GM12892 (cell line): Measurements from ENCODE around the gene UGT2B7. TPM values are rescaled to one million over a fixed set of nuclear protein-coding genes. Genes with fewer than 3 reads are reported as not detected.
"Not testable (repeated sequence)": the region's sequence is repeated elsewhere in the genome, so short reads cannot be mapped to it uniquely, and the experiment has no call there.

Source experiments
- DNase-seq: peaks from one replicate; pipeline ENCODE4 v3.0.0; 2011; ENCODE audit not compliant: insufficient read length
- FAIRE-seq: peaks from 2 replicates; lab custom pipeline; 2011; peaks lifted over from hg19 to GRCh38; lab: Jason Lieb, UNC
- POLR2A ChIP-seq: IDR thresholded peaks from 2 replicates; pipeline ENCODE4 v1.6.1; 2011; ENCODE audit warnings: low read depth, low read length, control low read depth
- POLR2AphosphoS5 ChIP-seq: IDR thresholded peaks from 2 replicates; pipeline ENCODE4 v1.6.1; 2011; ENCODE audit warnings: low read depth, low read length, control low read depth
- TAF1 ChIP-seq: IDR thresholded peaks from 2 replicates; pipeline ENCODE4 v1.6.1; 2011; ENCODE audit warnings: low read depth, mild to moderate bottlenecking, control low read depth, low read length, borderline replicate concordance
- polyA plus RNA-seq: library from polyadenylated mRNA; unstranded; fragments of >200 nt; gene quantifications from one replicate; pipeline ENCODE4 v1.2.1, GENCODE V29; 2012; ENCODE audit warnings: missing spikeins, inconsistent platforms; ENCODE audit not compliant: missing spikeins

The UGT2B7 gene
- polyA plus RNA-seq: not detected

GRCh38 chr4:69096111-69096656, at the start of gene UGT2B7:
Gene UGT2B7 (plus strand): TSS chr4:69096474. CDS start chr4:69096521, 47 bp downstream.
- DNase-seq: no peak
- no peak for TF ChIP-seq TAF1
- no peak for TF ChIP-seq POLR2AphosphoS5
- no peak for TF ChIP-seq POLR2A
- FAIRE-seq: no peak

- no peak for TF ChIP-seq POLR2AphosphoS5
- TF ChIP-seq POLR2A: no peak
- no peak for TF ChIP-seq TAF1
- DNase-seq: no peak
- FAIRE-seq: no peak
Observed at GRCh38 chr4:69049860-69050259, 46.4 kb upstream of the UGT2B7 start.

- DNase-seq, FAIRE-seq: not testable (repeated sequence)
Observed at GRCh38 chr4:69050853-69051575, 45.3 kb upstream of the UGT2B7 start.

GRCh38 chr4:69051576-69051943, 44.7 kb upstream of the UGT2B7 start:
- FAIRE-seq (no peak), DNase-seq (no peak)
- TF ChIP-seq TAF1 (no peak), POLR2A (no peak), POLR2AphosphoS5 (no peak)

GRCh38 chr4:69053309-69053885, 42.9 kb upstream of the UGT2B7 start:
- FAIRE-seq, DNase-seq: not testable (repeated sequence)

- FAIRE-seq, DNase-seq: not testable (repeated sequence)
Observed at GRCh38 chr4:69054033-69054432, 42.2 kb upstream of the UGT2B7 start.

- FAIRE-seq (no peak), DNase-seq (no peak)
- TF ChIP-seq POLR2A: no peak
- no peak for TF ChIP-seq POLR2AphosphoS5
- no peak for TF ChIP-seq TAF1
Observed at GRCh38 chr4:69054578-69055200, 41.6 kb upstream of the UGT2B7 start.

GRCh38 chr4:69056150-69056549, 40.1 kb upstream of the UGT2B7 start:
- DNase-seq: no peak
- TF ChIP-seq POLR2A: no peak
- TF ChIP-seq POLR2AphosphoS5: no peak
- TF ChIP-seq TAF1: no peak
- no peak for FAIRE-seq

GRCh38 chr4:69056921-69057550, 39.2 kb upstream of the UGT2B7 start:
- TF ChIP-seq POLR2AphosphoS5 (no peak), POLR2A (no peak), TAF1 (no peak)
- DNase-seq: no peak
- peak; percentile 77 for FAIRE-seq

GRCh38 chr4:69057620-69058409, 38.5 kb upstream of the UGT2B7 start:
- FAIRE-seq (peak; percentile 76), DNase-seq (no peak)
- no peak for TF ChIP-seq POLR2A

GRCh38 chr4:69058410-69059059, 37.7 kb upstream of the UGT2B7 start:
- FAIRE-seq (peak; percentile 51), DNase-seq (no peak)
- TF ChIP-seq TAF1: no peak
- TF ChIP-seq POLR2A: no peak
- TF ChIP-seq POLR2AphosphoS5: no peak
